Vagina (tissue), 2 donors: ENCODE measurements around the gene ATP5F1D.

ENCODE experiments used
- CTCF ChIP-seq, 3 experiments: fragments of 450-650 bp in 2 of 3; fragments of 200-600 bp in 1 of 3; sonication (generic) in 1 of 3; IDR thresholded peaks; one replicate each; pipeline ENCODE4 v1.5.1; 2017 to 2019; ENCODE audit warnings: antibody characterized with exemption in 3 of 3, mild to moderate bottlenecking in 2 of 3, moderate library complexity in 2 of 3
- POLR2AphosphoS5 ChIP-seq, 2 donors: sonication (generic); formaldehyde crosslinking; IDR thresholded peaks; one replicate each; pipeline ENCODE4 v1.9.0; 2017; ENCODE audit warnings: antibody characterized with exemption in 2 of 2, mild to moderate bottlenecking in 2 of 2, low read depth in 1 of 2; ENCODE audit not compliant: insufficient read depth in 1 of 2

DNA sequence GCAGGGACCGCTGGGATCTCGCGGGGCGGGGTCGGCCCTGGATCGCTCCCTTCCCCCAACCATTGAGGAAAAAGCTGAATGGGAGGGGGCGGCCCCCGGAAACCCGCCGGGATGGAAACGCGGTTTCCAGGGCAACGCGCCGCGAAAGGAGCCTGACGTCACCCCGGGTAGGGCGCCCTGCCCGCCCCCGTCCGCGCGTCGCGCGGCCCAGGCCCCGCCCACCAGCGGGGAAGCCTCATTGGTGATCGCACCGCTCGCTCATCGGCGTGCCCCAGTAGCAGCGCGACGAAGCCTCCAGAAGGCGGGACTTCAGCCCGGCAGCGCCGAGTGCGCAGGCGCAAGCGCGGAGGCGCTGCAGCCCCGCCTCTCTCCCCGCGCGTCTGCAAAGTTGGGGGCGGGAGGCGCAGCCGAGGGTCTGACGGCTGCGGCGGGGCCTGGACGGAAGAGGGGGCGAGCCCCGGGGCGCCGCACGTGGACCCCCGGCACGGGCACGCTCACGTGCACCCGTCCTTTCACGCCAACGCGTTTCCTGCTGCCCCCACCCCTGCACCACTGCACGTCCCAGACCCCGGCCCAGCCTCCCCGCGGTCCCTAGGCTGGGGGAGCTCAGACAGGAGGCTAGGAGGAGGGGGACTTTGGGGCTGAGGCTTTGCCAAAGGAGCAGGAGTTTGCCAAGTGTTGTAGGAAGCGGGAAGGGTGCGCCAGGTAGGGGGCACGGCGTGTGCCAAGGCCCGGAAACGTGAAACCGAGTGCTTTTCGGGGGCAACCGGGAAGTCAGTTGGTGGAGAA lies 19.4 kb downstream of the ATP5F1D start:
- no peak for TF ChIP-seq CTCF (IDR thresholded peaks at IDR 0.05)
- peak; percentile 26 to 77 for TF ChIP-seq POLR2AphosphoS5 (IDR thresholded peaks at IDR 0.05; ENCODE audit: insufficient read depth in 1 of 2, low read depth in 1 of 2)
